Kidney glomerular epithelial cell (primary cell): Measurements from ENCODE around the gene PTPRM.
A peak's percentile ranks its signal among the peaks of the same experiment; 100 is the strongest.

Experiments used
- DNase-seq: peaks from one replicate; lab custom pipeline; 2025; lab: John Stamatoyannopoulos, UW

PTPRM gene

GRCh38 chr18:7626922-7627440 is 59.9 kb downstream of the PTPRM start:
- DNase-seq: peak; percentile 41

GRCh38 chr18:7629416-7629815 is 62.3 kb downstream of the PTPRM start:
- no peak for DNase-seq

DNA sequence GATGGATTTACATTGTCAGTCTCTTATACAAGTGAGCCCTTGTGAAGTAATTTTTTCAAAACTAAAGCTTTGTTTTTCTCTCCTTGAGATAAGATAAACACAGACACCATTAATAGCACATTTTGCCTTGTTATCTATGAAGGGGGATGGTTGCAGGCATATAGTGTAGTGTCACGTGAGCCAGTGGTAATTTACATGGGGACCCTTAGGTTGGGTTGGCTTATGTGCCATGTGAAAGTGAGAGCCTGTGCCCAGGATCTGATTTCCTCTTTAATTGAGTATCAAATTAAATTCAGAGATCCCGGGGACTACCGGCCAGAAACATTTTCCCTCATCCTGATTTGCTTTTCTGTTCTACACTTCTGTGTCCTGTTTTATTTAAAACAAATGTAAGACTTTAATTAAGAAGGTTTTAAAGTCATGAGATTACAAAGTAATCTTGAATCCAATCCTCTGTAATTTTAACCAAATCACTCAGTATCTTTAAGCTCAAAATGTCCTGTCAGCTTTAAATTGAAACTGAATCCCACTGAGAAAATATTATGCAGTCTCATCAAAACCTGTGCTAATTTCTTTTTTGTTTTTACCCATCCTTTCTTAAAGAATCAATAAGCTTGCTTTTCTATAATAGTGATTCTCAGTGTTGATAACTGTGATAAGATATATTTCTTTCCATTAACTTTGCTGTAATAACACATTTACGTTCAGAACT is 63.8 kb downstream of the PTPRM start:
- no peak for DNase-seq

- DNase-seq: peak; percentile 50
Measured at GRCh38 chr18:7632152-7633098, 65.3 kb downstream of the PTPRM start.

GRCh38 chr18:7633171-7633570 is 66.1 kb downstream of the PTPRM start:
- DNase-seq: no peak

DNA sequence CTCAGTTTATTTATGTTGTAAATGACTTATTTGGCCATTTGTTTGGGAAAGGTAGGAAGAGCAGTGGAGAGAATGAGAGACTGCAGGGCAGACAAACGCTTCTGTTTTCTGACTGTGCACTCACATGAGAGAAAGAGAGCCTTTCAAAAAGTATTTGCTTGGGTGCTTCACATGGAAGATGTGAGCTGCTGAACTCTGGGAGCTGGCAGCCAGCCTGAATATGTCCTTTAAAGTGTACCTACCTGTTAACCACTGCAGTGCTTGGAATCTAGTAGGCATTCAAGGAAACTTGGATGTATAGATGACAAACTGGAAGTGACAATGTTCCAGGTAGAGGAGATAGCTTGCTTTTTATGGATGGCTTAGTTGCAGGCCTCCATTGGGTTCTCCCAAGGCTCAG is 68.8 kb downstream of the PTPRM start:
- DNase-seq: no peak

GRCh38 chr18:7637269-7637668 is 70.2 kb downstream of the PTPRM start:
- DNase-seq: no peak

- DNase-seq: no peak
Measured at GRCh38 chr18:7638321-7638720, 71.2 kb downstream of the PTPRM start.

DNA sequence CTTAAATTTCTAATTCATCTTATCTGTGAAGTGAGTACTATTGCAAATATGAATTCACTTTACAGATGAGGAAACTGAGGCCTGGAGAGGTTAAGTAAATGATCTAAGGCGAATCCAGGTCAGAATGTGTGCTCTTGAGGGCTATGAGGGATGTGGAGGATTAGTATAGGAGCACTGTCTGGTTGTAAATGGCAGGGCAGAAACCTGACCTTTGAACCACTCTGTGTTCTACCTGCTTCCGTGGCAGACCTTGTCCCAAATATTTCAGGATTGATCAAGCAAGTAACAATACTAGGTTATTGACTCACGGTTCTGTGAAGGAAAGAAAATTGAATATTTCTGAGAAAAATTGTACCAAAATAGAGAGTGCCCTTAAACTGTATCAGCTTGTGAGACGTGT is 74.7 kb downstream of the PTPRM start:
- no peak for DNase-seq

DNA sequence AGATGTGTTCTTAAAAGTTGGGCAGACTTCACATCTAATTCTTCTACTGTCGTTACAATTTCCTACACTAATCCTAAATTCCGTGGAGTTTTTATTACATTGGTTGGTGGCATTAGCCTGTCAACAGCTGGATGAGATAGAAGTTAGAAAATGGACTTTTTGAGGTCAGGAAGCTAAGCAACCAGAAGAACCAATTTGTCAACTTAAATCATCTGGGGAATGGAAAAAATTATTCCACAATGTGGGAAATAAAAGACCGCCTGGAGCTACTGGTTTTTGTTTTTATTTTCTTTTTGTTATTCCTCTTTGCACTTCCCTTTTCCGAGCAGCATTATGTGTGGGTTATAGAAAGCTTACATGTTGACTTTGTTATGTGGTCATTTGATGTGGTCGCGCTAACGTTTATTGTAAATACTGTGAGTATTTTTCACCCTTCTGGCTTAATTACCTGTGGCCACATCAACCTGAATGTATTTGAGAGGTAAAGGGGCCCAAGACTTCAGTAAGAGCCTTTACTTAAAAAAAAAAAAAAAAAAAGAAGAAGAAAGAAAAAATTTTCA is 75.3 kb downstream of the PTPRM start:
- no peak for DNase-seq

GRCh38 chr18:7645756-7646155 is 78.6 kb downstream of the PTPRM start:
- DNase-seq: no peak

- no peak for DNase-seq
Measured at GRCh38 chr18:7646174-7646886, 79.2 kb downstream of the PTPRM start.

DNA sequence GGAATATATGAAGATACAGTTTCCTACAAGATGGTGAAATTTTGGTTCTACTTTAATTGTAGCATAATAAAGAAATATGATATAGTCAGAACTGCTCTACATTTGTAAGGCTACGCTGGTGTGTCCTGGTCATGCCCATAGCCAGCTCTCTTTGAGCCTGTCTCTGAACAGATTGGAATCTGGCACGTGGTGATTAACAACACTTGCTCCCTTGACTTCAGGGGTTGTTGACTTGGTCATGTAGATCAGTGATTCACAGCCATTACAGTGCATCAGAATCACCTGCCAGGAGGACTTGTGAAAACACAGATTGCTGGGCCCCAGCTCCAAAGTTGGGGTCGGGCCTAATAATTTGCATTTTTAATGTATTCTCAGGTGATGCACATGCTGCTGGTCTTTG is 80.4 kb downstream of the PTPRM start:
- DNase-seq: no peak

DNA sequence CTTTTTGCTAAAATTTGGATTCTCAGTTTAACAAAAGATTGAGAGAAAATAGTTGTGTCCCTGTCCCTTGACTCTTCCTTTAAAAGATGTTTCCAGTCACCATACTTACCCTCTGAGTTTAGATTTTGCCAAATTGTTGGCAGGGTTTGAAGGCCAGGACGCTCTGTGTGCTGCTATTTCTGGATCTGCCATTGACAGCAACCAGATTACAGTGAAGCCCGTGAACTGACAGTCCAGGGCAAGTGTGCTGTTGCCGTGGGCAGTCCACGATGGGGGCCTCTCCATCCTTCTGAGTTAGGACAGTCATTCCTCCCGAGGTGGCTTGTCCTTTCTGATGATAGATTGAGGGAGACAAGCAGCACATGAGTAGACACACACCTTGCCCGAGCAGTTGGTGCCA is 89.9 kb downstream of the PTPRM start:
- DNase-seq: no peak

- DNase-seq: no peak
Measured at GRCh38 chr18:7657937-7658336, 90.8 kb downstream of the PTPRM start.

DNA sequence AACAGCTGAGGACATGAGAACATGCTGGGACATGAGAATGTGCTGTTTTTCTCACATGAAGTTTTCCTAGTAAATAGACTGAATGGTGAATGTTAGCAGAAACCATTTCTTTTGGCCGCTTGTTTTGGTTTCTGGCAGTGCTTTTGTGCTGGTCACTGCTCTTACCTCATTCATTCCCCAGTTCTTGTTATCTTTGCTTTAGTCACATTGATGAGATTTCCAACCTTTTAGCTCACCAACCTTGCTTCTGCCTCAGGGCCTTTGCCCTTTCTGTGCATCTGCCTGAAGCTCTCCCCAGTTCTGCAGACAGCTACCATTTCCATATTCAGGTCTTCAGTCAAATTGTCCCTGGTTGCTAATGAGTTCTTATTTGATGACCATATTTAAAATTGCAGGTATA is 91.6 kb downstream of the PTPRM start:
- DNase-seq: no peak

DNA sequence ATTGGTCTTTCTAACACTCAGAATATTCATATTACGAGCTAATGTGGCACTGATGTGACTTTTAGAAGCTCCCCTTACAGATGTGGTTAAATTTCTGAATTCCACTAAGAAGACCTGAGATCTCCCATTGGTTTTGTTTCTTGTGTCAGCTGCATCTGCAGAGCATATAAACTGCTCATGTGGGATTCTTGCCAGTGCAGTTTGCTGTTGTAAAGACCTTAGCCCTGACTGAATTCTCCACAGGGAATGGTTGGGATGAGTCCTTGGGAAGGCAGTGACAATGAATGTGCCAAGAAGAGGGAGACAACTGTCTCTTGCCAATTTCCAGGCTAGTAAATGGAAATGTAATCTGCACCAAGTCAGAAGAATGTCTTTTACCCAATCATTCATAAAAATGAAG is 94.1 kb downstream of the PTPRM start:
- DNase-seq: no peak

- no peak for DNase-seq
Measured at GRCh38 chr18:7662866-7663265, 95.8 kb downstream of the PTPRM start.

DNA sequence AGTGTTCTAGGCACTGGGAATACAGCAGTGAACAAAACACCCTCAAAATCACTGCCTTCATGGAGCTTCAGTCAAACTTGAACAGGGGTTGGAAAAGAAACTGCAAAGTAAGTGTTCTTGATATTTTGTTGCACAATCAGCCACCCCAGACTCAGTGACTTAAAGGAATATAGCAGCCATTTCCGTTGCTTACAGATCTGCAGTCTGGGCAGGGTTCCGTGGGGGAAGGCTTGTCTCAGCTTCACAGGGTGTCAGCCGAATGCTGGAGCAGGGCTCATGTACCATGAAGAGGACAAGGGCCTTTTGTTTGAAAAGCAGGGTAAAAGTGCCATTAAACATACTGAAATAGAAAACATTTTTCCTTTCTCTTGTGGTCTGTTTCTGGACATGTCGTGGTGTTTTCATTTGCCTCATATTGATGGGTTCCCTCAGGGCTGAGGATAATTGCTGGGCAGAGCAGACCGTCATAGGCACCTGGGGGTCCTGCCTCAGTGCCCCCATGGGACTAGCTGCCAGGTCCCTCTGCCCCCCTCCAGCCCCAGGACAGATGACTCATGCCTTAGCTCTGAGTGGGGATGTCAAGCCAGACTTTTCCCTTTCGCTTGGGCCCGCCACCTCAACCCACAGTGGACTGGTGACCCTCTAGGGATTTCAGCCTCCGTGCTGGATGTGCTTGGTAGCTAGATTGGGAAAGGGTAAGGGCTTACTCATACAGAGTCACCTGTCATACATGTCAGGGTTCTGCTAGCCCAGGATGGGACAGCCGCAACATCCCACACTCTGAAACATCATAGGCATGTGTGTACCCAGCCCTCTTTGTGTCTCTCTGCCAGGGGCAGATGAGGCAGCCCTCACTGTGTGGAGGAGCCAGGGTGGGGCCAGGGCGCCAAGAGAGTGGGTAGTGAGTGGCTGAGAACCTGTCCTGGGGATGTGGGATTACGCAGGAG is 96.5 kb downstream of the PTPRM start:
- DNase-seq: no peak

GRCh38 chr18:7666195-7666776 is 99.2 kb downstream of the PTPRM start:
- DNase-seq: no peak

DNA sequence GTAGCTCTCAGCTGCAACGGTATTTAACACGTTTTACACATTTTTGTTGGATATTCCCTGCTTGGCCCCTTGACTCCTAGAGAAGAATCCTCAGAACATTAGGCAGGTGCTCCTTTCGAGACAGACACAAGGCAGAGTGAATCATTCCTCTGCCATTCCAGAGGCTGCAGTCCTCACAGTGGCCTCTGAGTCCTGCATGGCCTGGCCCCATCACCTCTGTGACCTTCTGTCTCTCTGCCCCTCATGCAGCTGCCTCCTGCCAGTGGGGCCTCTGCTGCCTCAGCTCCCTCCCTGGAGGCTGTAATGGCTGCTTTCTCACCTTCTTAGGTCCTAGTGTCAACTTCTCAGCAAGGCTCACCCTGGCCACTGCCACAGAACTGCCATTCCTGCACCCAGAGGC is 101.3 kb downstream of the PTPRM start:
- no peak for DNase-seq
